ENCODE results near the gene SHFL.

DNA sequence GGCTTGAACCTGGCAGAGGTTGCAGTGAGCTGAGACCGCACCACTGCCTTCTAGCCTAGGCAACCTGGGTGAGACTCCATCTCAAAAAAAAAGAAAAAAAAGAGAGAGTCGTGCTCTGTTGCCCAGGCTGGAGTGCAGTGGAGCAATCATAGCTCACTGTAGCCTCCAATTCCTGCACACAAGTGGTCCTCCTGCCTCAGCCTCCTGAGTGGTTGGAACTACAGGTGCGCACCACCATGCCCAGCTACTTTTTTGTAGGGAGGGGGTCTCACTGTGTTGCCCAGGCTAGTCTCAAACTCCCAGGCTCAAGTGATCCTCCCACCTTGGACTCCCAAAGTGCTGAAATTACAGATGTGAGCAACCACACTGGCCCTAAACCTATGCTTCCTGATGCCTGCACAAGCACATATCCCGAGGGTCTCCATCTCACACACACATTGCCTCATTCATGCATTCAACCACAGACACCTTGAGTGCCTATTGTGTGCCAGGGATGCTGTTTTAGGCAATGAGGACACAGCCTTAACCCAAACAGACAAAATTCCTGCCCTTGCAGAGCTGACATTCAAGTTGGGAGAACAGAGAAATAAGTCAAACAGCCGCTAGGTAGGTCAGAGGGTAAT lies 14.2 kb downstream of the SHFL start:
- TF ChIP-seq POLR2AphosphoS5 (IDR thresholded peaks at IDR 0.05; ENCODE audit: low read depth, low read length) (no peak), TAF1 (IDR thresholded peaks at IDR 0.05; ENCODE audit: borderline replicate concordance, low read depth, low read length) (no peak), POLR2A (IDR thresholded peaks at IDR 0.05; ENCODE audit: low read depth, low read length) (no peak)

Data from GM12892 (cell line).